GM18505 (cell line): ENCODE measurements around the gene DHRS13.
"Not testable (repeated sequence)": the region's sequence is repeated elsewhere in the genome, so short reads cannot be mapped to it uniquely, and the experiment has no call there.

ENCODE experiments used
- ATAC-seq: cut with Tn5 transposase; IDR thresholded peaks from one replicate; pipeline ENCODE4 v1.9.1; 2021; ENCODE audit not compliant: unreplicated experiment
- POLR2A ChIP-seq: IDR thresholded peaks from 4 replicates; pipeline ENCODE4 v1.6.1; 2011; ENCODE audit warnings: borderline replicate concordance; ENCODE audit not compliant: insufficient read depth, insufficient read length; ENCODE audit errors: extremely low read depth

Gene DHRS13

GRCh38 chr17:28906706-28907438 lies 4.0 kb upstream of the DHRS13 start:
- no peak for TF ChIP-seq POLR2A
- ATAC-seq = no peak

- no peak for TF ChIP-seq POLR2A
- no peak for ATAC-seq
Observed at GRCh38 chr17:28906276-28906675, 3.4 kb upstream of the DHRS13 start.

GRCh38 chr17:28904800-28905199 lies 1.9 kb upstream of the DHRS13 start:
- TF ChIP-seq POLR2A = no peak
- no peak for ATAC-seq

GRCh38 chr17:28903546-28903841 lies 615 bp upstream of the DHRS13 start:
- not testable (repeated sequence) for ATAC-seq

- no peak for TF ChIP-seq POLR2A
- ATAC-seq = peak; percentile 44
Observed at GRCh38 chr17:28901866-28902818, 737 bp downstream of the DHRS13 start.

- TF ChIP-seq POLR2A = no peak
- ATAC-seq = no peak
Observed at GRCh38 chr17:28900986-28901726, 1.7 kb downstream of the DHRS13 start.

- ATAC-seq = no peak
- no peak for TF ChIP-seq POLR2A
Observed at GRCh38 chr17:28899212-28899815, 3.6 kb downstream of the DHRS13 start.

GRCh38 chr17:28898527-28898955 lies 4.3 kb downstream of the DHRS13 start:
- ATAC-seq = no peak
- TF ChIP-seq POLR2A = no peak

GRCh38 chr17:28897769-28898526 lies 4.9 kb downstream of the DHRS13 start:
- no peak for ATAC-seq
- TF ChIP-seq POLR2A = no peak

- ATAC-seq = no peak
- peak; percentile 51 for TF ChIP-seq POLR2A
Observed at GRCh38 chr17:28896884-28897768, 5.8 kb downstream of the DHRS13 start, which contains the start of gene FLOT2. Gene FLOT2 (minus strand): TSS chr17:28897733. CDS start chr17:28897574, 159 bp downstream.

- TF ChIP-seq POLR2A = no peak
- ATAC-seq = no peak
Observed at GRCh38 chr17:28896491-28896883, 6.4 kb downstream of the DHRS13 start.
